OCI-LY7 (cell line): Measurements from ENCODE around the gene HOXA4.

Source experiments
- CTCF ChIP-seq: fragments of 200-600 bp; sonication (generic); conservative IDR thresholded peaks from 2 replicates; pipeline ENCODE4 v1.5.1; 2014; ENCODE audit warnings: mild to moderate bottlenecking, antibody characterized with exemption, low read length, moderate library complexity, mixed read lengths
- EZH2phosphoT487 ChIP-seq: fragments of 200-600 bp; sonication (generic); IDR thresholded peaks from 2 replicates; pipeline ENCODE4 v1.6.1; 2018; ENCODE audit warnings: low read depth, borderline replicate concordance, mild to moderate bottlenecking, mixed run types, antibody characterized with exemption, low read length, moderate library complexity, mixed read lengths

GRCh38 chr7:27170426-27171324 lies 40.1 kb upstream of the HOXA4 start:
- TF ChIP-seq EZH2phosphoT487 (no peak; the same call in 1 of the 2 replicates), CTCF (no peak)
